HG03108 (cell line): ENCODE data around the gene SLC7A6.

Source experiments
- ATAC-seq: cut with Tn5 transposase; IDR thresholded peaks from one replicate; pipeline ENCODE4 v1.9.1; 2021; ENCODE audit warnings: moderate library complexity; ENCODE audit not compliant: unreplicated experiment

Gene SLC7A6

GRCh38 chr16:68298907-68299561 is 34.7 kb downstream of the SLC7A6 start:
- no peak for ATAC-seq

- ATAC-seq = no peak
These were observed 35.5 kb downstream of the SLC7A6 start for GRCh38 chr16:68299571-68300453.

- no peak for ATAC-seq
These were observed 36.6 kb downstream of the SLC7A6 start for GRCh38 chr16:68300734-68301459.

GRCh38 chr16:68306633-68307032 is 42.3 kb downstream of the SLC7A6 start:
- no peak for ATAC-seq

- ATAC-seq = no peak
These were observed 45.5 kb downstream of the SLC7A6 start for GRCh38 chr16:68309799-68310198.

GRCh38 chr16:68310437-68310773 is 46.1 kb downstream of the SLC7A6 start:
- ATAC-seq = no peak

- peak; percentile 98 for ATAC-seq
These were observed 46.6 kb downstream of the SLC7A6 start, which contains the start of the genes PRMT7 and SLC7A6OS for GRCh38 chr16:68310774-68311511. PRMT7 (plus strand) TSS chr16:68311019; CDS start chr16:68315980, 4,961 bp downstream. SLC7A6OS (minus strand) TSS chr16:68310946; CDS start chr16:68310926, 20 bp downstream.

GRCh38 chr16:68313116-68313515 is 48.8 kb downstream of the SLC7A6 start:
- no peak for ATAC-seq

GRCh38 chr16:68319185-68319908 is 55.0 kb downstream of the SLC7A6 start:
- ATAC-seq = no peak

GRCh38 chr16:68324336-68324735 is 60.0 kb downstream of the SLC7A6 start:
- ATAC-seq = no peak

- ATAC-seq = no peak
These were observed 60.5 kb downstream of the SLC7A6 start for GRCh38 chr16:68324780-68325357.

GRCh38 chr16:68328151-68328859 is 64.0 kb downstream of the SLC7A6 start:
- ATAC-seq = peak; percentile 56

GRCh38 chr16:68328860-68329390 is 64.6 kb downstream of the SLC7A6 start:
- no peak for ATAC-seq

- no peak for ATAC-seq
These were observed 67.6 kb downstream of the SLC7A6 start for GRCh38 chr16:68331879-68332410.

GRCh38 chr16:68332411-68333121 is 68.2 kb downstream of the SLC7A6 start:
- ATAC-seq = no peak

GRCh38 chr16:68335175-68335574 is 70.8 kb downstream of the SLC7A6 start:
- no peak for ATAC-seq

GRCh38 chr16:68338326-68339119 is 74.2 kb downstream of the SLC7A6 start:
- ATAC-seq = no peak
